GM21526 (cell line): ENCODE results near the gene PLXNA2.

Experiments
- ATAC-seq: cut with Tn5 transposase; IDR thresholded peaks from one replicate; pipeline ENCODE4 v1.9.1; 2021; ENCODE audit warnings: moderate library complexity; ENCODE audit not compliant: unreplicated experiment, low FRiP score

The PLXNA2 gene

DNA sequence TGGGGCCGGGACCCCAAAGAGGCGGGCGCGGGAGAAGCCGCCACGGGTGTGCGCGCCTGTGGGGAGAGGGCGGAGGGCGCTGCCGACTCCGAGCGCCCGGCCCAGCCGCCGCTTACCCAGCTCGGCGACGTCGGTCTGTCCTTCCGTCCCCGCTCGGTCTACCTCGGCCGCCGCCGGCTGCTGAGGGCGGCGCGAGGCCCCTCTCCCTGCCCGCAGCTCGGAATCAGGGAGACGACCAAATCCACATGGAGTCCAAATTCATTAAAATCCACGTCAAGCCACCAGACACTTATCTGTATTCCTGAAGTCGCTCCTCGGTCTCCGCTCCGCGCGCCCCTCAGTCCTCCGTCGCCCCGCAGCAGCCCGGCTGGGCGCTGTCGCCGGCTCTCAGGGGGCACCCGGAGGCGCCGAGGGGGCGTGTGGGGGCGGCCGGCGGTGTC lies 637 bp downstream of the PLXNA2 start:
- ATAC-seq, result no peak

DNA sequence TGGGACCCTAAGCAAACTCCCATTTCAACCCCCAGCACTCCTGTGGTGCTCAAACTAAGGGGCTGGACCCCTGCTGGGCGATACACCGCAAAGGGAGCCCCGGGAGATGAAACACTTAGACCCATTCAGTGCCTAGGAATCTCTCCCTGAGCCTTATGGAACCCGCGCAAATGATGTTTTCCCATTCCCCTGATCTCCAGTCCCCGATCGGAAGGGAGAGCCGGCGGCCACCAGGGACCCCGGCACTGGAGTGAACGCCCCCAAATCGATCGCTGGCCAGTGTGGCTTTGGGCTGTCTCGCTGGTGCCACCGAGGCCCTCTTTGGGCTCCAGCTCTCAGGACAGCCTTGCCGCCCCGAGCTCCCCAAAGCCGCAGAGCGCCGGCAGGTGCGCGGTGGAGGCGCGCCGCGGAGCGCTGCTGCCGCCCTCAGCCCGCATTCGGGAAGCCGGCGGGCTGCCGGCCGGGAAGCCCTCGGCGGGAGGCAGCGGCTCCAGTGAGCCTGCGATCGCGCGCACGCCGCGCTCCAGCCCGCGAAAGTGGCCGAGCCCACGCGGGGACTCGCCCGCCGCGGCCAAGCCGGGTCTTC lies 1.1 kb downstream of the PLXNA2 start:
- no peak for ATAC-seq

- no peak for ATAC-seq
Observed at GRCh38 chr1:208242146-208242545, 2.0 kb downstream of the PLXNA2 start.

DNA sequence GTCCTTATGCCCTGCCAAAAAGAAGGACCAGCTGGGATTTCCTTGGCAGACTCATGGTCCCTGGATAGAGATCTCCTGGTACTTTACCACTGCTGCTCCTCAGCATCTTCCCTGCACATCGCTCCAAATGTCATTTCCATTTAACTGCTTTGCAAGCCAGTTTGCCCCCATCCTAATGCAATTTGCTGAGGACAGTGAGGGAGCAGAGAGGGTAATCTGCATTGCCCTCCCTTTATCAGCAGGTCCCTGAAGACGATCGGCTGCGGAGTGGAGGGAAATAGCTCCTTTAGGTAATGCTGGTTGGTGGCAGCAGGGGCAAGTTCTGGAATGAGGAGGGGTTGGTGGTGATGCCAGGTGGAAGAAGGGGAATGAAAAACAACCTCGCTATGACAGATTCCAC lies 2.7 kb downstream of the PLXNA2 start:
- ATAC-seq, result no peak

- ATAC-seq, result no peak
Observed at GRCh38 chr1:208240662-208241355, 3.4 kb downstream of the PLXNA2 start.

DNA sequence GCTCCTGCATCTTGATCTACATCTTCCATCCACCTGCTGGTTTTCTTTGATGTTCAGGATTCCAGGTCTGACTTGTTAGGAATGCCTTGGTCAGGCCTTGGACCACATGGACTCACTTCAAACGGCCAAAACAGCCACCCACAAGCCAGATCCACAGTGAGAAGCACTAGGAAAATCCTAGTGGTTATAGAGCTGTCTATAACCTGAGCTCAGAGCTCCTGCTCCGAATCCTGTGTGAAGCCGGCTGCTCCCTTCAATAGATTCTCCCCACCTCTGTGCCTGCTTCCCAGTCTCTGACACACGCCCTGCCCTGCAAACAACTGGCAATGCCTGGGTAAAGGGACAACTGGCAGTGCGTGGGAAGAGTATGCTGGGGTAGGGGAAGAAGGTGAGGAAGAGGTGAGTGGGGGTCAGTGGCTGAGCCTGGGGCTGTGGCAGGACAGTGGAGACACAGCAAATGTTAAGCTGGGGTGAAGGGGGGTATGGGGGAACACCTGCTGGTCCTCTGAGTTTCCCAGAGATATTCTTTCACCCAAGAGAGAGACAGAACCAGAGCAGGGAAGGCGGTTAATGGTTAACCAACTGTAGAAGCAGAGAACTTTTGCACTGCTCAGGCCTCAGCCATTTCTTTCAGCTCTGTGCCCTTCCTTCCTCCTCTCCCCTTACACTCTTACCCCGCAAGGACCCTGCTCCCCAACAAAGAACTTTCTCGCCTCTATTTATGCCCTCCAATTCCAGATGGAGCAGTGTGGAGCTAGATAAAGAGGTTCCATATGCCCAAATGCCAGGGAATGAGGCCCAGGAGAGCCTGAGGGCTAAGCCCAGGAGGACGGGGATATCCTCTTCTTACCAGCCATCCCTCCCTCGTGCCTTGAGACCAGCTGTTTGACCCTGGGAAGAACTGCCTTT lies 4.5 kb downstream of the PLXNA2 start:
- ATAC-seq, result no peak

- no peak for ATAC-seq
Observed at GRCh38 chr1:208238710-208239472, 5.3 kb downstream of the PLXNA2 start.

GRCh38 chr1:208237241-208237640 lies 6.9 kb downstream of the PLXNA2 start:
- no peak for ATAC-seq

GRCh38 chr1:208235982-208236761 lies 8.0 kb downstream of the PLXNA2 start:
- no peak for ATAC-seq

DNA sequence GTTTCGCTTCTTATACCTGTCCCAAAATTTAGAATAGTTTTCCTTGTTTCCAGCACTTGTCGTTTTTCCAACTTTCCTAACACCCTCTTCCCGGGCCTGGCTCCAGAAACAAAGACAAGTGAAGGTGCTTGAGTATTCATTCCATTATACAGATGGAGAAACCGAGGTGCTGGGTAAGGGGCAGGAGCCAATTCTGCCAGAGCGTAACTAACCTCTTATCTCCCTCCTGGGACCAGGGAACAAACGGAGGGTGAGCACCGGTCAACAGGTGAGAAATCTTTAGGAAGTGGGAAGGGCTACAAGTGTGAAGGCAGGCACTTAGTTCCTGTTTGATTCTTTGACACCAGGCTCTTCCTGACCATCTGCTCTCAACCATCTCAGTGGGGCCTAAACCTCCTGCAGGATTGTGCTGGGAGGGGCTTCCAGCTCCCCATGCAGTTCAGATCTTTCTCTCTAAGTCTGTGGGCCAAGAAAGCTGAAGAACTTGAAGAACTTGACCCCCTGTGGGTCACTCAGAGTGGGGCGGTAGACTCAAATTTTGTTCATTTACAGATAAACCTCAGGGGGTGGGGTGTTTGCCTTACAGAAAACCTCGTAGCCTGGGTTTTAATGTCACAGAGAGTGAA lies 8.7 kb downstream of the PLXNA2 start:
- no peak for ATAC-seq

DNA sequence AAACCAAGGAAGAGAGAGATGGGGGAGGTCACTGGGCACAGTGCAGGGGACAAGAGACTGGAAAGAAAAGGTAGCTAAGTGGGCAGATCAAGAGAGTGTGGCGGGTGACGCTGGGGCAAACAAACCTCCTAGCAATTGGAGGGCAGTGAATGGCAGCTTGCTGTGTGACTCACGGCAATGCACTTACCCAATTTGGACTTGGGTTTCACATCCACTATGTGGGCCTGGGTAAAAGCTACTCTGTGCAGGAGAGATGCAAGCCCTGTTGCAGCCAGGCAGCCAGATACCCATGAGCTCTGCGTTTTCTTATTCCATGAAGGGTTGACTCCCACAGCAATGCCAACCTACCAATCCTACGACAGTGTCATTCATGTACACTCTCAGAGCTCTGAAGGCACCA lies 9.5 kb downstream of the PLXNA2 start:
- no peak for ATAC-seq

GRCh38 chr1:208233978-208234377 lies 10.2 kb downstream of the PLXNA2 start:
- no peak for ATAC-seq

DNA sequence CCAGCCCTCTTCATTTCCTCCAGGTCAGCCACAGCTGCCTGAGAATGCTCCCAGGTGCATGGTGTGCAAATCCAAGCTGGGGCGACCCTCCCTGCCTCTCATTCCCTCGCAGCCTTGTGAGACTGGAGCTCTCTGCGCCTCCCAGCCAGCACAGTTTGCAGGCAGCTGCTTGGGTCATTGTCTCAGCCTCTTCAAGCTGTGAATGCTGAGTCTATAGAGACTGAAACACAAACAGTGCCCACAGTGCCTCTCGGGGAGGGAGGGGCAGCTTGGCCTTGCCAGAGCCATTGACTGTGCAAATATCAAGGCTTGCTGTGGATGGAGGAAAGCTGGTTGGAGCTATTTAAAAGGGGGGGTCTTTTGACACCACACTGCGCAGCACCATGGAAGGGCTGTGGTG lies 10.6 kb downstream of the PLXNA2 start:
- no peak for ATAC-seq

DNA sequence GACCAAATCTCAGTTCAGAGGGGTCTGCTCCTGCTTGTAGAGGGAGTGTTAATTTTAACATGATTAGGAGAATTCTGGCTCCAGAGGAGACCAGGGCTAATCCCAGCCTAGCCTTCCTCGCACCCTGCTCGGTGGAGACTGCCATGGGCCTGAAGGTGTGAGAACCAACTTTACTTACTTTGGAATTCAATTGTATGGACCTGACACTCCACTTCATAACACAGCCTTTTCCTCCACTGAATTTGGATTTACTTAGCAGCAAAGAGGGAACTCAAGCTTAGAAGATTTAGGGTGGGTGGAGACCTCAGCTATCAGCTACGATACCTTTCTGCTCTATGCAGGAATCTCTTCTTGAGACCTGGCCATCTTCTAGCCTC lies 11.5 kb downstream of the PLXNA2 start:
- no peak for ATAC-seq

- no peak for ATAC-seq
Observed at GRCh38 chr1:208231881-208232661, 12.1 kb downstream of the PLXNA2 start.

DNA sequence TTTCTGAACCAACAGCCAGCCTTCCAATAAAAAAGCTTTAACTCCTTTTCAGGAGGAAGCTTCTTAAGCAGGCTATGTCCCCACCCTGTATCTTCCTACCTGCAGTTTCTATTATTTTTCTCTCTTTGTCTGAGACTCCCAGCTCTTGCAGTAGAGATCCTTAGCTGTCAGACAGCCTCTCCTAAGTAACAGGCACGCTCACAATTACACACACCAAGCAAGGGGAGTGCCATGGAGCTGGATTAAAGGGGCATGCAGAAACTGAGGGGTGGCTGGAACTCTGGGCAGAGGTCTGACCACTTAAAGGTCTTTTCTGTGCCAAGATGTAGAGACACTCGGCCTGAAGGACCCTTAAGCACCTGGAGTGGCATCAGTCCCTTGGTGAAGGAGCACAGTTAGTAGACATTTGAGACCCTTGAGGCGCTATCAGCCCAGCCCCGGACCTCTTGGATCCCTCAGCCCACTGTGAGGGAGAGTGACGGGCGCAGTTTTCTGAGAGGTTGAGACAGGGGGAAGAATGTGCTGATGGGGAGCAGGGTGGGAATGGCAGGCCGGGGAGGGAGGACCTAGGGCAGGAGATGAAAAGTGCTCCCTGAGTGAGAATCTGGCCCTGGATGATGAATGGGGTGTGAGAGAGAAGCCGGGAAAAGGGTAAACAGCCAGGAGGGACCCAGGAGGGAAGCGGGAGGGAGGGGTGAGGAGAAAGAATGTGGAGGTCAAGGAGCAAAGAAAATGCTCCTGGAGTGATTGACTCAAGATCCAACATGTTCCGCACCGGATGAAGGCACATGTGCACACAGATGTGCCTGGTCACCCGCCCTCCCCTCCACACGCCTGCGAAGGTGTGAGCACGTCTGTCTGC lies 13.3 kb downstream of the PLXNA2 start:
- ATAC-seq, result no peak

- no peak for ATAC-seq
Observed at GRCh38 chr1:208228550-208228949, 15.6 kb downstream of the PLXNA2 start.

GRCh38 chr1:208228026-208228425 lies 16.2 kb downstream of the PLXNA2 start:
- no peak for ATAC-seq
